Measurements from ENCODE around the gene TRIM29. TPM values are rescaled to one million over a fixed set of nuclear protein-coding genes. Genes with fewer than 3 reads are reported as not detected.

TRIM29 gene
- total and polyA plus RNA-seq, 2 of the 4 experiments (the other 2 are of a cell fraction): not detected

DNA sequence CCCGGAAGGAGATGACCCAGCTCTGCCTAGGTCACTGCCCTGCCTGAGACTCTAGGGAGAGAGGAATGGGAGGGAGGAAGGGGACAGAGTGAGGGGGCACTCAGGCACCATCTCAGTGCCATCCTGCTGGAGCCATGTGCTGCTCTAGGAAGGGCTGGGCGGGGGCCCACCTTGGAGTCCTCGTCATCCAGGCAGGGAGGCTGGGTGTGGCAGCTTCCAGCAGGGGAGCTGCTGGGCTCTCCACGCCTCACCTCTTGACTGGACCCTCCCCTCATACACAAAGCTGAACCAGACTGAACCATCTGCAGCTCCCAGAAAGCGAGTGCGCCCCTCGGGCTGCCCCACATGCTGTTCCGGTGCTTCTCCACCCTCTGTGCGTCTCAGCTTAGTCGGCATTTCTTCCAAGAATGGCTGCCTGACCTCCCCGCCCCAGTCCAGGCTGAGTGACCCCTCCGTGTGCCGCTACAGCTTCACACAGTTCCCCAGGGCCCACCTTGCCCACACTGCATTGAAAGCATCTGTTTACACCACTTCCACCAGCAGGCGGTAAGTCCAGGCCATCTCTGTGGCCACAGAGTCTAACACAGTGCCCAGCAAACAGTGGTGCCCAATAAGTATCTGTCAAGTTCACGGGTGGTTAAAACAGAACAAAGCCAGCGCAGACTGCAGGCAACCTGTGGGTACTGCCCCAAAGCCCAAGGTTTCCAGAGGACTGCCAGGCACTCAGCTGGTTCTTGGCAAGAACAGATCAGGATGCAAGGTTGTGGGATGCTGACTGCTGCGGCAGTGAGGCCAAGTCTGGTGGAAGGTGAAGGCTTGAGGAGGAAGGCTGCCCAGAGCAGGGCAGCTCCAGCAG lies 9.4 kb upstream of the TRIM29 start:
- POLR2A ChIA-PET (ENCODE audit: unreplicated experiment): no interaction called here
- WGBS, 2 experiments (ENCODE audit: extremely low coverage in 2 of 2, insufficient read length in 1 of 2): 57% methylated on average over 12 of the region's 17 CpGs; no CpG with 5 or more reads in 1 of the 2 experiments
- Histone ChIP-seq H4K5ac (ENCODE audit: low read depth, low read length) (no peak overlapping the region), H3K4me3 (ENCODE audit: insufficient read depth, low read depth, low read length) (no peak overlapping the region), H4K8ac (ENCODE audit: low read depth in 2 of 2, low read length in 2 of 2) (no peak overlapping the region), H2AFZ (replicated peaks; ENCODE audit: low read length, poor library complexity) (no peak overlapping the region), H3K9me1 (ENCODE audit: insufficient read depth, low read length) (no peaks in the 10 kb centered on the region), H2AK5ac (ENCODE audit: low read depth, low read length) (no peak overlapping the region), H2BK15ac (ENCODE audit: low read depth, low read length) (no peak overlapping the region), H3K27me3 (ENCODE audit: control insufficient read depth, insufficient read depth, low read length) (peaks cover 39% of the 10 kb centered on the region), H3K79me1 (ENCODE audit: low read depth in 1 of 2, low read length in 2 of 2) (no peaks in the 10 kb centered on the region), H2BK120ac (ENCODE audit: low read depth, low read length) (no peak overlapping the region), H3K23ac (ENCODE audit: low read depth, low read length) (no peak overlapping the region), H4K20me1 (ENCODE audit: insufficient read depth, low read length) (no peaks in the 10 kb centered on the region), H3K18ac (ENCODE audit: low read depth, low read length) (no peak overlapping the region), H2BK5ac (ENCODE audit: low read depth, low read length, poor library complexity, severe bottlenecking) (no peak overlapping the region), H4K91ac (ENCODE audit: insufficient read depth, low read depth, low read length) (no peak overlapping the region), H2BK20ac (ENCODE audit: low read depth, low read length) (no peak overlapping the region), H3K27ac (ENCODE audit: insufficient read depth, low read length) (no peak overlapping the region), H3K4ac (ENCODE audit: low read depth, low read length) (no peak overlapping the region), H2AK9ac (replicated peaks; ENCODE audit: low read depth, low read length, poor library complexity) (no peak overlapping the region), H3K14ac (replicated peaks; ENCODE audit: low read depth, low read length) (no peak overlapping the region), H3K9ac (ENCODE audit: low read depth, low read length) (no peak overlapping the region), H3K4me2 (ENCODE audit: low read depth, low read length) (no peak overlapping the region), H3K36me3 (ENCODE audit: control insufficient read depth, insufficient read depth, low read length) (no peaks in the 10 kb centered on the region), H3K56ac (ENCODE audit: extremely low read depth, insufficient read depth, low read length) (no peak overlapping the region), H3K4me1 (ENCODE audit: control insufficient read depth, insufficient read depth, low read length) (no peaks in the 10 kb centered on the region), H3K9me3 (ENCODE audit: control insufficient read depth, insufficient read depth, low read length) (no peaks in the 10 kb centered on the region)
- no peak for TF ChIP-seq MAZ (IDR thresholded peaks at IDR 0.05; ENCODE audit: borderline replicate concordance, low read depth, low read length)
- TF ChIP-seq CHD1 (IDR thresholded peaks at IDR 0.05; ENCODE audit: low read depth, low read length): no peak
- no peak for TF ChIP-seq MXI1 (IDR thresholded peaks at IDR 0.05; ENCODE audit: borderline replicate concordance, low read depth, low read length)
- no peak for TF ChIP-seq SMC3 (IDR thresholded peaks at IDR 0.05; ENCODE audit: low read depth, low read length)
- TF ChIP-seq RAD21 (IDR thresholded peaks at IDR 0.05; ENCODE audit: low read length): no peak
- no peak for TF ChIP-seq POLR2A (IDR thresholded peaks at IDR 0.05; ENCODE audit: low read depth, low read length)
- TF ChIP-seq CEBPB (IDR thresholded peaks at IDR 0.05; ENCODE audit: low read depth, low read length): no peak
- no peak for TF ChIP-seq RCOR1 (IDR thresholded peaks at IDR 0.05; ENCODE audit: insufficient replicate concordance, low read length)
- TF ChIP-seq BHLHE40 (IDR thresholded peaks at IDR 0.05; ENCODE audit: low read depth, low read length): no peak
- TF ChIP-seq, protein P1, sequence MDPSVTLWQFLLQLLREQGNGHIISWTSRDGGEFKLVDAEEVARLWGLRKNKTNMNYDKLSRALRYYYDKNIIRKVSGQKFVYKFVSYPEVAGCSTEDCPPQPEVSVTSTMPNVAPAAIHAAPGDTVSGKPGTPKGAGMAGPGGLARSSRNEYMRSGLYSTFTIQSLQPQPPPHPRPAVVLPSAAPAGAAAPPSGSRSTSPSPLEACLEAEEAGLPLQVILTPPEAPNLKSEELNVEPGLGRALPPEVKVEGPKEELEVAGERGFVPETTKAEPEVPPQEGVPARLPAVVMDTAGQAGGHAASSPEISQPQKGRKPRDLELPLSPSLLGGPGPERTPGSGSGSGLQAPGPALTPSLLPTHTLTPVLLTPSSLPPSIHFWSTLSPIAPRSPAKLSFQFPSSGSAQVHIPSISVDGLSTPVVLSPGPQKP (IDR thresholded peaks at IDR 0.05; ENCODE audit: borderline replicate concordance, low read depth, low read length): no peak
- no peak for TF ChIP-seq CTCF (conservative IDR thresholded peaks at IDR 0.05; ENCODE audit: low read depth, low read length)
- TF ChIP-seq MAFK (IDR thresholded peaks at IDR 0.05; ENCODE audit: low read depth, low read length): no peak
- CTCF ChIA-PET: no interaction called here
- ATAC-seq (ENCODE audit: low read depth) (no peak), DNase-seq (no peak)
- in situ Hi-C loops (cut with MboI; ENCODE audit: low sequenced_read_pairs) (no loop called here), dilution Hi-C loops (cut with HindIII; ENCODE audit: low sequenced_read_pairs, unreplicated experiment) (no loop called here), intact Hi-C loops (cut with micrococcal nuclease) (no loop called here)
- no TSS peak for BruUV-seq (replicated peaks)

Measured in IMR-90 (cell line).